ENCODE measurements around the gene SLC39A8.

The SLC39A8 gene

GRCh38 chr4:102223461-102223860 is 121.8 kb downstream of the SLC39A8 start:
- H3K36me3 ChIP-seq (ENCODE audit: insufficient read depth, low read length) = no peaks in the 10 kb centered on the region
- H3K9ac ChIP-seq (ENCODE audit: low read depth, low read length) = no peak overlapping the region
- H3K9me3 ChIP-seq (ENCODE audit: insufficient read depth, low read depth, low read length) = no peaks in the 10 kb centered on the region
- H3K4me3 ChIP-seq (ENCODE audit: low read length) = no peak overlapping the region
- H3K4me1 ChIP-seq (ENCODE audit: insufficient read depth, low read length) = peaks cover 11% of the 10 kb centered on the region
- H3K27me3 ChIP-seq (ENCODE audit: insufficient read depth, low read length) = no peaks in the 10 kb centered on the region
- no peak overlapping the region for H3K27ac ChIP-seq (ENCODE audit: low read depth, low read length)
- no CpG with 5 or more reads among the region's 1 CpG for WGBS

GRCh38 chr4:102222838-102223409 is 122.4 kb downstream of the SLC39A8 start:
- no peak overlapping the region for H3K4me3 ChIP-seq (ENCODE audit: low read length)
- 100% methylated on average over 1 of the region's 1 CpG for WGBS
- H3K36me3 ChIP-seq (ENCODE audit: insufficient read depth, low read length) = no peaks in the 10 kb centered on the region
- H3K9me3 ChIP-seq (ENCODE audit: insufficient read depth, low read depth, low read length) = no peaks in the 10 kb centered on the region
- no peak overlapping the region for H3K27ac ChIP-seq (ENCODE audit: low read depth, low read length)
- no peaks in the 10 kb centered on the region for H3K27me3 ChIP-seq (ENCODE audit: insufficient read depth, low read length)
- H3K9ac ChIP-seq (ENCODE audit: low read depth, low read length) = no peak overlapping the region
- H3K4me1 ChIP-seq (ENCODE audit: insufficient read depth, low read length) = peaks cover 13% of the 10 kb centered on the region

GRCh38 chr4:102219129-102219528 is 126.2 kb downstream of the SLC39A8 start:
- Histone ChIP-seq H3K4me1 (ENCODE audit: insufficient read depth, low read length) (peaks cover 13% of the 10 kb centered on the region), H3K4me3 (ENCODE audit: low read length) (no peak overlapping the region)

GRCh38 chr4:102218656-102219055 is 126.6 kb downstream of the SLC39A8 start:
- H3K27ac ChIP-seq (ENCODE audit: low read depth, low read length) = no peak overlapping the region
- H3K9ac ChIP-seq (ENCODE audit: low read depth, low read length) = no peak overlapping the region
- 82% methylated on average over 1 of the region's 3 CpGs for WGBS
- no peak overlapping the region for H3K4me3 ChIP-seq (ENCODE audit: low read length)
- H3K9me3 ChIP-seq (ENCODE audit: insufficient read depth, low read depth, low read length) = no peaks in the 10 kb centered on the region
- H3K36me3 ChIP-seq (ENCODE audit: insufficient read depth, low read length) = no peaks in the 10 kb centered on the region
- no peaks in the 10 kb centered on the region for H3K27me3 ChIP-seq (ENCODE audit: insufficient read depth, low read length)
- peaks cover 13% of the 10 kb centered on the region for H3K4me1 ChIP-seq (ENCODE audit: insufficient read depth, low read length)

More at GRCh38 chr4:102219129-102219528, 126.2 kb downstream of the SLC39A8 start:
- H3K27ac ChIP-seq (ENCODE audit: low read depth, low read length) = no peak overlapping the region
- H3K9me3 ChIP-seq (ENCODE audit: insufficient read depth, low read depth, low read length) = no peaks in the 10 kb centered on the region
- H3K36me3 ChIP-seq (ENCODE audit: insufficient read depth, low read length) = no peaks in the 10 kb centered on the region
- H3K9ac ChIP-seq (ENCODE audit: low read depth, low read length) = no peak overlapping the region
- WGBS = 42% methylated on average over 3 of the region's 4 CpGs
- H3K27me3 ChIP-seq (ENCODE audit: insufficient read depth, low read length) = no peaks in the 10 kb centered on the region

GRCh38 chr4:102217775-102218355 is 127.4 kb downstream of the SLC39A8 start:
- 100% methylated on average over 1 of the region's 1 CpG for WGBS
- no peak overlapping the region for H3K27ac ChIP-seq (ENCODE audit: low read depth, low read length)
- H3K27me3 ChIP-seq (ENCODE audit: insufficient read depth, low read length) = no peaks in the 10 kb centered on the region
- H3K4me3 ChIP-seq (ENCODE audit: low read length) = no peak overlapping the region
- no peak overlapping the region for H3K9ac ChIP-seq (ENCODE audit: low read depth, low read length)
- H3K36me3 ChIP-seq (ENCODE audit: insufficient read depth, low read length) = no peaks in the 10 kb centered on the region
- H3K9me3 ChIP-seq (ENCODE audit: insufficient read depth, low read depth, low read length) = no peaks in the 10 kb centered on the region
- peaks cover 13% of the 10 kb centered on the region for H3K4me1 ChIP-seq (ENCODE audit: insufficient read depth, low read length)

GRCh38 chr4:102217345-102217744 is 127.9 kb downstream of the SLC39A8 start:
- Histone ChIP-seq H3K27ac (ENCODE audit: low read depth, low read length) (no peak overlapping the region), H3K27me3 (ENCODE audit: insufficient read depth, low read length) (no peaks in the 10 kb centered on the region), H3K9me3 (ENCODE audit: insufficient read depth, low read depth, low read length) (no peaks in the 10 kb centered on the region), H3K4me1 (ENCODE audit: insufficient read depth, low read length) (peaks cover 13% of the 10 kb centered on the region), H3K9ac (ENCODE audit: low read depth, low read length) (no peak overlapping the region), H3K36me3 (ENCODE audit: insufficient read depth, low read length) (no peaks in the 10 kb centered on the region), H3K4me3 (ENCODE audit: low read length) (no peak overlapping the region)
- 95% methylated on average over 3 of the region's 3 CpGs for WGBS

- no peak overlapping the region for H3K4me3 ChIP-seq (ENCODE audit: low read length)
- no peak overlapping the region for H3K27ac ChIP-seq (ENCODE audit: low read depth, low read length)
- peaks cover 13% of the 10 kb centered on the region for H3K4me1 ChIP-seq (ENCODE audit: insufficient read depth, low read length)
- no peaks in the 10 kb centered on the region for H3K27me3 ChIP-seq (ENCODE audit: insufficient read depth, low read length)
- H3K36me3 ChIP-seq (ENCODE audit: insufficient read depth, low read length) = no peaks in the 10 kb centered on the region
- no peak overlapping the region for H3K9ac ChIP-seq (ENCODE audit: low read depth, low read length)
- no peaks in the 10 kb centered on the region for H3K9me3 ChIP-seq (ENCODE audit: insufficient read depth, low read depth, low read length)
- WGBS = 94% methylated on average over 3 of the region's 3 CpGs
Measured at GRCh38 chr4:102216666-102217065, 128.6 kb downstream of the SLC39A8 start.

- Histone ChIP-seq H3K27ac (ENCODE audit: low read depth, low read length) (no peak overlapping the region), H3K9me3 (ENCODE audit: insufficient read depth, low read depth, low read length) (0 out of 2 replicates have a peak, but pooled peaks cover 4% of the 10 kb centered on the region)
Measured at GRCh38 chr4:102213031-102213430, 132.3 kb downstream of the SLC39A8 start.

More at GRCh38 chr4:102213031-102213430, 132.3 kb downstream of the SLC39A8 start:
- Histone ChIP-seq H3K4me1 (ENCODE audit: insufficient read depth, low read length) (no peaks in the 10 kb centered on the region), H3K36me3 (ENCODE audit: insufficient read depth, low read length) (no peaks in the 10 kb centered on the region), H3K9ac (ENCODE audit: low read depth, low read length) (no peak overlapping the region), H3K27me3 (ENCODE audit: insufficient read depth, low read length) (no peaks in the 10 kb centered on the region), H3K4me3 (ENCODE audit: low read length) (no peak overlapping the region)

Measured in HUES64 (cell line).